Stimulated activated CD8-positive, alpha-beta memory T cell treated with anti-CD3 and anti-CD28 coated beads, Interleukin-12 subunit alpha, Interleukin-12 subunit beta, amount 100 ng/mL, for 24 hours (primary cell): ENCODE results near the gene KCNG2.
"Not testable (repeated sequence)": the region's sequence is repeated elsewhere in the genome, so short reads cannot be mapped to it uniquely, and the experiment has no call there.

ENCODE experiments used
- DNase-seq: peaks from one replicate; pipeline ENCODE4 v3.0.0-alpha.2; 2020; ENCODE audit errors: extremely low read depth

The KCNG2 gene

DNA sequence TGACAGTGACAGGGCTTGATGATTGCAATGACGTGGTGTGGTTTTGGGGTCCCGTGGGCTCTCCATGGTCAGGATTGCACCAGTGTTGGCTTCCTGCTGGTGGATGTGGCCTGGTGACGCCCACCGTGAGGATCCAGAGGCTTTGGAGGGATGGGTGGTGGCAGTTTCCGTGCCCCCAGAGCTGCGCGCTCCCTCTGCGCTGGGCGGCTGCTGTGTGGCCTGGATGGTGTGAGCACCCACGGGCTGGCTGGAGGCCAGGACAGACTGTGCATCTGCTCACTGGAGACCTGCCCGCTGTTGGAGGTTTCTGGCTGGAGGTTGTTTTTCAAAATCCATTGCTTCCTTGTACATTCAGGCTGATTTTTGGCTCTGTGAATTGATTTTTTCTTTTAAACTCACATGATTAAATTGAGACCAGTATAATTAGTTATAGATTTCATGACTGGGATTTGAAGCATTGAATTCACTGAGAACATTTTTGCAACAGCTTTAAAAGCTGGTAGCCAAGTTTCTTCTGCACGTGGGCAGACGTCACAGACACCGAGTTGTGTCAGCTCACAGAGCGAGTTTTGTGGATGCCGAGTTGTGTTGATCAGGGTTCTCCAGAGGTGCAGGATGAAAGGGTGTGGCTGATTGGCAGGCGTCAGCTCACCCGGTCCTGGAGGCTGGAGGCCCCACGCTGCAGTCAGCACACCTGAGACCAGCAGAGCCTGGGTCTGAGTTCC, 72.7 kb downstream of the KCNG2 start:
- DNase-seq = no peak

DNA sequence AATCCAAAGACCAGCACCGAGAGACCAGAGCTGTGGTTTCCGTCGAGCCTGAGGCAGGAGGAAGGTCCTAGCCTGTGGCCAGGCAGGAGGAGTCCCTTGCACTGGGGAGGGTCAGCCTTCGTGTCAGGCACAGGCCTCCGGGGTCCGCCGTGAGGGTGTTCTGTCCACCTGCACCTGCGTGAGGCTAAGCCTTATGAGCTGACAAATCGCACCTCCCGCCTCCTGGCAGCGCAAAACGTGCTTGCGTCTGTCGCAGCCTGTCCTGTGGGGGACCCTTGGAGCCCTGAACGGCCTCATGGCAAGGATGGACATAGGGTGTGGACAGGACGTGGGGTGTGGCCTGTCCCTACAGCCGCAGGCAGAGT, 73.3 kb downstream of the KCNG2 start:
- DNase-seq = no peak

- DNase-seq = no peak
These were observed 73.8 kb downstream of the KCNG2 start for GRCh38 chr18:79871481-79872091.

GRCh38 chr18:79872527-79873444, 75.0 kb downstream of the KCNG2 start:
- DNase-seq = no peak

DNA sequence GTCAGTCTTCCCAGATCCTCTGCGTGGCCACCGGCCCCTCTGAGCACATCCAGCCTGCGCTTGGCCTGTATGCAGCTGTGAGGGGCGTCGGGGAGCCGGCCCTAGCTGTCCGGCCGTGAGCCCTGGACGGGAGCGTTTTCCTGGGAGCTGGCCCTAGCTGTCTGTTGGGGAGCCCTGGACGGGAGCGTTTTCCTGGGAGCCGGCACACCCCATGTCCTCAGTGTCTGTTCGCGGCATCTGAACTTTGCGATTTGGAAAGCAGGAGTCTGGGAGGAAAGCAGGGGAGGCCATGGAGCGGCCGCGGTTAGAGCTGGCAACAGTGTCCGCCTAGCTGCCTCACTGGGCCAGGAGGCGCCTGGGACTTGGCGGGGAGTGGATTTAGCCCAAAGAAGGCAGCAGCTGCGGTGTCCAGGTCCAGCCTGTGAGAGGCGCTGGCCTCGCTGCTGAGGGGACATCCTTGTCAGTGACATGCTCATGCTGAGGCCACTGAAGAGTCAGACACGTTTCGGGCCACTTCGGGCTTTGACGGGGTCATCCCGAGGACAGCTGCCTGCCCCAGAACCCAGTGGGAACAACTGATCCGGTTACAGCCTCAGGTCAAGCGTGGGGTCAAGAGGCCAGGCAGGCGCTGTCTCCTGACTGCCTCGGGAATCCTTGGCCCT, 75.8 kb downstream of the KCNG2 start:
- DNase-seq = no peak

- no peak for DNase-seq
These were observed 77.1 kb downstream of the KCNG2 start for GRCh38 chr18:79874553-79875530.

- no peak for DNase-seq
These were observed 77.8 kb downstream of the KCNG2 start for GRCh38 chr18:79875531-79875919.

GRCh38 chr18:79875931-79876461, 78.3 kb downstream of the KCNG2 start:
- DNase-seq = no peak

- DNase-seq = no peak
These were observed 78.8 kb downstream of the KCNG2 start for GRCh38 chr18:79876497-79876896.

GRCh38 chr18:79877163-79878091, 79.7 kb downstream of the KCNG2 start:
- no peak for DNase-seq

DNA sequence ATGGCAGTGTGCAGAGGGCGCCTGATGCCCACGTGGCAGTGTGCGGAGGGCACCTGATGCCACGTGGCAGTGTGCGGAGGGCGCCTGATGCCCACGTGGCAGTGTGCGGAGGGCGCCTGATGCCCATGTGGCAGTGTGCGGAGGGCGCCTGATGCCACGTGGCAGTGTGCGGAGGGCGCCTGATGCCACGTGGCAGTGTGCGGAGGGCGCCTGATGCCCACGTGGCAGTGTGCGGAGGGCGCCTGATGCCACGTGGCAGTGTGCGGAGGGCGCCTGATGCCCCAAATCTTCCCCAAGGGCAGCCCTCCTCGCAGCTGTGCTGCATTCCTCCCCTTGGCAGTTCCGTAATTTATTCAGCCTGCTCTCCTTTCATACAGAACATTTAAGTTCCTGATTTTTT, 80.5 kb downstream of the KCNG2 start:
- not testable (repeated sequence) for DNase-seq

- DNase-seq = no peak
These were observed 81.1 kb downstream of the KCNG2 start for GRCh38 chr18:79878741-79879378.

DNA sequence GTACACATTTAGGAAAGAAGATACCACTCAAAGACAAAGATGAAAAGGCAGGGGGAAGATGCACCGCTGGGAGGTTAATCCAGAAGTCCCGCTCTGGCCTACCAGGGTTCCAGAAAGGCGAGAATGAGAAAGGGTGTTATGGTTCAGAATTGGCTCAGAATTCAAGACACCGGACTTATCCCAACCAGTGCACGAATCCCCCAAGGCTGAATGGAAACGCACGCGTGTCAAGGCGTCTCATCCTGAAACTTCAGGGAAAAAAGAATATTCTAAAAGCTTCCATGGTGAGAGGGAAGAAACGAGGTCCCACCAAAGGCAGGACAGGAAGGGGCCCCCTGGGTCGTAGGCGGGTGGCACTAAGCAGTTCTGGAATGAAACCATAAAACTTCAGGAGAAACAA, 81.8 kb downstream of the KCNG2 start:
- DNase-seq = no peak

- DNase-seq = no peak
These were observed 84.0 kb downstream of the KCNG2 start for GRCh38 chr18:79881695-79882094.

DNA sequence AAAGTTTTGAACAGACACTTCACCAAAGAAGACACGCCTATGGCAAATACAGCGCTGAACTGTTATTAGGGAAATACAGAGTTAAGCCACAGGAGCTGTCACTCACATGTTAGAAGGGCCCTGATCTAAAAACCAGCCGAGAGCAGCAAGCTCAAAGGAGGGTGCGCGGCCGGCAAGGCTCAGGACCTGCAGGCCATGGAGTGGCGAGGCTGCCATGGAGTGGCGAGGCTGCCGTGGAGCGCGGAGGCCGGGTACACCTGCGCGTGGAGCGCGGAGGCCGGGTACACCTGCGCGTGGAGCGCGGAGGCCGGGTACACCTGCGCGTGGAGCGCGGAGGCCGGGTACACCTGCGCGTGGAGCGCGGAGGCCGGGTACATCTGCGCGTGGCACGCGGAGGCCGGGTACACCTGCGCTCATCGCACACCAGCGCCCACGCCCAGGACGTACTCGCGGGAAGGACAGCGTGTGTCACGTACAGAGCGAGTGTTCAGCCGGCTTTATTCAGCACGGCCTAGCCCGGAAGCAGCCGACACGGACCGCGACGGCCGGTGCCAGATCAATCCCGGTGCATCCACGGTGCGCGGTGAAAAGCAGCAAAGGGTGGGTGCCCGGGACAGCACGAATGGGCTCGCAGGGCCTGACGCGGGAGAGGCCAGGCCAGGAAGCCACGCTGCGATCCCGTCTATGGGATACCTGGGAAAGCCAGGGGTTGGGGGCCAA, 84.9 kb downstream of the KCNG2 start:
- no peak for DNase-seq

- DNase-seq = no peak
These were observed 85.9 kb downstream of the KCNG2 start for GRCh38 chr18:79883461-79884293.

GRCh38 chr18:79884294-79884962, 86.7 kb downstream of the KCNG2 start:
- no peak for DNase-seq
